ENCODE results near the gene ACOX3. TPM values are rescaled to one million over a fixed set of nuclear protein-coding genes. Genes with fewer than 3 reads are reported as not detected.

ACOX3 gene
- total RNA-seq, 1 experiment from 2014 or later = 18.9 TPM

- H3K9me3 ChIP-seq (replicated peaks) = no peaks in the 10 kb centered on the region
- no peaks in the 10 kb centered on the region for H3K27me3 ChIP-seq (replicated peaks)
- no peak overlapping the region for H3K27ac ChIP-seq
- no peak for DNase-seq (ENCODE audit: low read depth in 1 of 2, low spot score in 2 of 2)
- H3K4me1 ChIP-seq (replicated peaks) = no peaks in the 10 kb centered on the region
- H3K36me3 ChIP-seq = no peaks in the 10 kb centered on the region
- H3K4me3 ChIP-seq = no peak overlapping the region
These were observed 61.7 kb downstream of the ACOX3 start for GRCh38 chr4:8378776-8379175.

- DNase-seq (ENCODE audit: low read depth in 1 of 2, low spot score in 2 of 2) = no peak
- Histone ChIP-seq H3K27ac (no peak overlapping the region), H3K4me3 (no peak overlapping the region), H3K4me1 (replicated peaks) (no peaks in the 10 kb centered on the region), H3K36me3 (no peaks in the 10 kb centered on the region), H3K9me3 (replicated peaks) (no peaks in the 10 kb centered on the region), H3K27me3 (replicated peaks) (no peaks in the 10 kb centered on the region)
These were observed 62.3 kb downstream of the ACOX3 start for GRCh38 chr4:8378101-8378724.

- Histone ChIP-seq H3K36me3 (no peaks in the 10 kb centered on the region), H3K4me3 (no peak overlapping the region), H3K27ac (no peak overlapping the region), H3K9me3 (replicated peaks) (no peaks in the 10 kb centered on the region), H3K4me1 (replicated peaks) (no peaks in the 10 kb centered on the region), H3K27me3 (replicated peaks) (no peaks in the 10 kb centered on the region)
- no peak for DNase-seq (ENCODE audit: low read depth in 1 of 2, low spot score in 2 of 2)
These were observed 63.1 kb downstream of the ACOX3 start for GRCh38 chr4:8377103-8378075.

- H3K27me3 ChIP-seq (replicated peaks) = no peaks in the 10 kb centered on the region
- no peaks in the 10 kb centered on the region for H3K4me1 ChIP-seq (replicated peaks)
These were observed 64.0 kb downstream of the ACOX3 start for GRCh38 chr4:8376361-8377102.

GRCh38 chr4:8374851-8375649 is 65.5 kb downstream of the ACOX3 start:
- no peak for DNase-seq (ENCODE audit: low read depth in 1 of 2, low spot score in 2 of 2)
- Histone ChIP-seq H3K27me3 (replicated peaks) (no peaks in the 10 kb centered on the region), H3K36me3 (no peaks in the 10 kb centered on the region), H3K4me3 (no peak overlapping the region), H3K27ac (no peak overlapping the region), H3K4me1 (replicated peaks) (no peaks in the 10 kb centered on the region), H3K9me3 (replicated peaks) (no peaks in the 10 kb centered on the region)

More at GRCh38 chr4:8376361-8377102, 64.0 kb downstream of the ACOX3 start:
- Histone ChIP-seq H3K9me3 (replicated peaks) (no peaks in the 10 kb centered on the region), H3K36me3 (no peaks in the 10 kb centered on the region), H3K27ac (no peak overlapping the region), H3K4me3 (no peak overlapping the region)
- no peak for DNase-seq (ENCODE audit: low read depth in 1 of 2, low spot score in 2 of 2)

- Histone ChIP-seq H3K9me3 (replicated peaks) (no peaks in the 10 kb centered on the region), H3K27me3 (replicated peaks) (no peaks in the 10 kb centered on the region), H3K27ac (no peak overlapping the region), H3K4me1 (replicated peaks) (no peaks in the 10 kb centered on the region), H3K36me3 (no peaks in the 10 kb centered on the region), H3K4me3 (no peak overlapping the region)
- DNase-seq (ENCODE audit: low read depth in 1 of 2, low spot score in 2 of 2) = no peak
These were observed 66.5 kb downstream of the ACOX3 start for GRCh38 chr4:8373973-8374545.

- Histone ChIP-seq H3K27me3 (replicated peaks) (no peaks in the 10 kb centered on the region), H3K27ac (no peak overlapping the region), H3K4me1 (replicated peaks) (no peaks in the 10 kb centered on the region), H3K36me3 (no peaks in the 10 kb centered on the region), H3K4me3 (no peak overlapping the region), H3K9me3 (replicated peaks) (no peaks in the 10 kb centered on the region)
- DNase-seq (ENCODE audit: low read depth in 1 of 2, low spot score in 2 of 2) = no peak
These were observed 67.1 kb downstream of the ACOX3 start for GRCh38 chr4:8373270-8373972.

- H3K4me1 ChIP-seq (replicated peaks) = no peaks in the 10 kb centered on the region
- no peak overlapping the region for H3K27ac ChIP-seq
- no peaks in the 10 kb centered on the region for H3K36me3 ChIP-seq
- no peak overlapping the region for H3K4me3 ChIP-seq
- no peak for DNase-seq (ENCODE audit: low read depth in 1 of 2, low spot score in 2 of 2)
- H3K9me3 ChIP-seq (replicated peaks) = no peaks in the 10 kb centered on the region
- no peaks in the 10 kb centered on the region for H3K27me3 ChIP-seq (replicated peaks)
These were observed 68.0 kb downstream of the ACOX3 start for GRCh38 chr4:8372506-8372905.

GRCh38 chr4:8371596-8371995 is 68.9 kb downstream of the ACOX3 start:
- Histone ChIP-seq H3K36me3 (no peaks in the 10 kb centered on the region), H3K4me1 (replicated peaks) (no peaks in the 10 kb centered on the region), H3K27me3 (replicated peaks) (no peaks in the 10 kb centered on the region), H3K4me3 (no peak overlapping the region), H3K27ac (no peak overlapping the region), H3K9me3 (replicated peaks) (no peaks in the 10 kb centered on the region)
- no peak for DNase-seq (ENCODE audit: low read depth in 1 of 2, low spot score in 2 of 2)

- DNase-seq (ENCODE audit: low read depth in 1 of 2, low spot score in 2 of 2) = no peak
- no peaks in the 10 kb centered on the region for H3K9me3 ChIP-seq (replicated peaks)
- no peaks in the 10 kb centered on the region for H3K4me1 ChIP-seq (replicated peaks)
- no peak overlapping the region for H3K27ac ChIP-seq
- H3K27me3 ChIP-seq (replicated peaks) = no peaks in the 10 kb centered on the region
- H3K36me3 ChIP-seq = no peaks in the 10 kb centered on the region
- no peak overlapping the region for H3K4me3 ChIP-seq
These were observed 69.5 kb downstream of the ACOX3 start for GRCh38 chr4:8370835-8371595.

GRCh38 chr4:8370106-8370787 is 70.3 kb downstream of the ACOX3 start:
- no peaks in the 10 kb centered on the region for H3K27me3 ChIP-seq (replicated peaks)
- no peaks in the 10 kb centered on the region for H3K4me1 ChIP-seq (replicated peaks)
- no peaks in the 10 kb centered on the region for H3K36me3 ChIP-seq
- H3K4me3 ChIP-seq = no peak overlapping the region
- DNase-seq (ENCODE audit: low read depth in 1 of 2, low spot score in 2 of 2) = no peak
- no peaks in the 10 kb centered on the region for H3K9me3 ChIP-seq (replicated peaks)
- no peak overlapping the region for H3K27ac ChIP-seq
